ENCODE results near the gene PARVG.

Gene PARVG

GRCh38 chr22:44207173-44207980 lies 26.7 kb downstream of the PARVG start:
- CTCF ChIA-PET, result interaction anchor here (0.6 kb wide), 1 partner anchor 473 kb away, joined by 3 read pairs; no protein-coding TSS in a partner anchor
- POLR2A ChIA-PET, result no interaction called here

GRCh38 chr22:44207981-44208317 lies 27.2 kb downstream of the PARVG start:
- CTCF ChIA-PET, result interaction anchor here (0.6 kb wide), 1 partner anchor 472 kb away, joined by 3 read pairs; no protein-coding TSS in a partner anchor
- no peaks in the 10 kb centered on the region for H3K36me3 ChIP-seq (ENCODE audit: control insufficient read depth in 2 of 2, insufficient read depth in 1 of 2, low read length in 2 of 2)
- H3K4me3 ChIP-seq (ENCODE audit: low read depth, low read length), result no peak overlapping the region
- H3K4me1 ChIP-seq (ENCODE audit: control insufficient read depth, insufficient read depth, low read length), result no peaks in the 10 kb centered on the region
- no peak overlapping the region for H3K27ac ChIP-seq (ENCODE audit: extremely low read depth, low read depth, low read length)
- H3K9me3 ChIP-seq (ENCODE audit: control insufficient read depth, insufficient read depth, low read depth, low read length), result no peaks in the 10 kb centered on the region
- POLR2A ChIA-PET, result no interaction called here
- TF ChIP-seq REPIN1 (tag by site-specific recombination; IDR thresholded peaks at IDR 0.05; ENCODE audit: low read depth), result no peak
- TF ChIP-seq ZNF777 (tag by site-specific recombination; IDR thresholded peaks at IDR 0.05; ENCODE audit: borderline replicate concordance), result no peak
- TF ChIP-seq, protein P1, sequence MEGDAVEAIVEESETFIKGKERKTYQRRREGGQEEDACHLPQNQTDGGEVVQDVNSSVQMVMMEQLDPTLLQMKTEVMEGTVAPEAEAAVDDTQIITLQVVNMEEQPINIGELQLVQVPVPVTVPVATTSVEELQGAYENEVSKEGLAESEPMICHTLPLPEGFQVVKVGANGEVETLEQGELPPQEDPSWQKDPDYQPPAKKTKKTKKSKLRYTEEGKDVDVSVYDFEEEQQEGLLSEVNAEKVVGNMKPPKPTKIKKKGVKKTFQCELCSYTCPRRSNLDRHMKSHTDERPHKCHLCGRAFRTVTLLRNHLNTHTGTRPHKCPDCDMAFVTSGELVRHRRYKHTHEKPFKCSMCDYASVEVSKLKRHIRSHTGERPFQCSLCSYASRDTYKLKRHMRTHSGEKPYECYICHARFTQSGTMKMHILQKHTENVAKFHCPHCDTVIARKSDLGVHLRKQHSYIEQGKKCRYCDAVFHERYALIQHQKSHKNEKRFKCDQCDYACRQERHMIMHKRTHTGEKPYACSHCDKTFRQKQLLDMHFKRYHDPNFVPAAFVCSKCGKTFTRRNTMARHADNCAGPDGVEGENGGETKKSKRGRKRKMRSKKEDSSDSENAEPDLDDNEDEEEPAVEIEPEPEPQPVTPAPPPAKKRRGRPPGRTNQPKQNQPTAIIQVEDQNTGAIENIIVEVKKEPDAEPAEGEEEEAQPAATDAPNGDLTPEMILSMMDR (tag by site-specific recombination; IDR thresholded peaks at IDR 0.05), result no peak
- TF ChIP-seq ZNF19 (tag by site-specific recombination; IDR thresholded peaks at IDR 0.05; ENCODE audit: low read depth), result no peak
- TF ChIP-seq ZNF16 (tag by site-specific recombination; IDR thresholded peaks at IDR 0.05; ENCODE audit: low read depth), result no peak
- TF ChIP-seq ZNF664 (tag by site-specific recombination; IDR thresholded peaks at IDR 0.05), result no peak
- no peak for TF ChIP-seq ZNF121 (tag by site-specific recombination; IDR thresholded peaks at IDR 0.05)
- no peak for TF ChIP-seq ZBTB1 (tag by site-specific recombination; IDR thresholded peaks at IDR 0.05)
- no peak for TF ChIP-seq ZNF140 (tag by site-specific recombination; IDR thresholded peaks at IDR 0.05)

More at GRCh38 chr22:44207173-44207980, 26.7 kb downstream of the PARVG start:
- Histone ChIP-seq H3K36me3 (ENCODE audit: control insufficient read depth in 2 of 2, insufficient read depth in 1 of 2, low read length in 2 of 2) (no peaks in the 10 kb centered on the region), H3K27ac (ENCODE audit: extremely low read depth, low read depth, low read length) (no peak overlapping the region), H3K4me1 (ENCODE audit: control insufficient read depth, insufficient read depth, low read length) (0 out of 2 replicates have a peak, but pooled peaks cover 1% of the 10 kb centered on the region), H3K9me3 (ENCODE audit: control insufficient read depth, insufficient read depth, low read depth, low read length) (no peaks in the 10 kb centered on the region), H3K4me3 (ENCODE audit: low read depth, low read length) (no peak overlapping the region)
- TF ChIP-seq YY1 (tag by site-specific recombination; IDR thresholded peaks at IDR 0.05) (no peak), ZNF146 (tag by site-specific recombination; IDR thresholded peaks at IDR 0.05) (no peak), HOXA7 (CRISPR knock-in tag; IDR thresholded peaks at IDR 0.05; ENCODE audit: borderline replicate concordance) (no peak), TSHZ1 (tag by site-specific recombination; IDR thresholded peaks at IDR 0.05; ENCODE audit: borderline replicate concordance) (no peak), ZNF768 (tag by site-specific recombination; IDR thresholded peaks at IDR 0.05) (no peak), ZFP41 (tag by site-specific recombination; IDR thresholded peaks at IDR 0.05; ENCODE audit: borderline replicate concordance) (no peak), ZNF184 (tag by site-specific recombination; IDR thresholded peaks at IDR 0.05) (no peak), ZNF112 (tag by site-specific recombination; IDR thresholded peaks at IDR 0.05) (no peak), ZNF544 (tag by site-specific recombination; IDR thresholded peaks at IDR 0.05) (no peak), ZNF174 (tag by site-specific recombination; IDR thresholded peaks at IDR 0.05) (no peak), ZNF514 (tag by site-specific recombination; IDR thresholded peaks at IDR 0.05) (no peak), ZIC2 (tag by site-specific recombination; IDR thresholded peaks at IDR 0.05) (no peak)
- TF ChIP-seq, protein P2, sequence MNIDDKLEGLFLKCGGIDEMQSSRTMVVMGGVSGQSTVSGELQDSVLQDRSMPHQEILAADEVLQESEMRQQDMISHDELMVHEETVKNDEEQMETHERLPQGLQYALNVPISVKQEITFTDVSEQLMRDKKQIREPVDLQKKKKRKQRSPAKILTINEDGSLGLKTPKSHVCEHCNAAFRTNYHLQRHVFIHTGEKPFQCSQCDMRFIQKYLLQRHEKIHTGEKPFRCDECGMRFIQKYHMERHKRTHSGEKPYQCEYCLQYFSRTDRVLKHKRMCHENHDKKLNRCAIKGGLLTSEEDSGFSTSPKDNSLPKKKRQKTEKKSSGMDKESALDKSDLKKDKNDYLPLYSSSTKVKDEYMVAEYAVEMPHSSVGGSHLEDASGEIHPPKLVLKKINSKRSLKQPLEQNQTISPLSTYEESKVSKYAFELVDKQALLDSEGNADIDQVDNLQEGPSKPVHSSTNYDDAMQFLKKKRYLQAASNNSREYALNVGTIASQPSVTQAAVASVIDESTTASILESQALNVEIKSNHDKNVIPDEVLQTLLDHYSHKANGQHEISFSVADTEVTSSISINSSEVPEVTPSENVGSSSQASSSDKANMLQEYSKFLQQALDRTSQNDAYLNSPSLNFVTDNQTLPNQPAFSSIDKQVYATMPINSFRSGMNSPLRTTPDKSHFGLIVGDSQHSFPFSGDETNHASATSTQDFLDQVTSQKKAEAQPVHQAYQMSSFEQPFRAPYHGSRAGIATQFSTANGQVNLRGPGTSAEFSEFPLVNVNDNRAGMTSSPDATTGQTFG (tag by site-specific recombination; IDR thresholded peaks at IDR 0.05; ENCODE audit: borderline replicate concordance), result no peak
